GM08714 (cell line): ENCODE data around the gene CFAP74.

ENCODE experiments used
- H3K4me3 ChIP-seq: fragments of 200-500 bp; sonication (Bioruptor generic); 2 replicates; pipeline ENCODE4 v1.5.1; 2014; ENCODE audit warnings: mild to moderate bottlenecking, low read length, inconsistent platforms
- ZNF274 ChIP-seq: IDR thresholded peaks from 2 replicates; pipeline ENCODE4 v1.6.1; 2012; ENCODE audit warnings: mild to moderate bottlenecking, low read depth, low read length

The CFAP74 gene

GRCh38 chr1:1968767-1969504 is 34.6 kb downstream of the CFAP74 start:
- no peak for TF ChIP-seq ZNF274
- H3K4me3 ChIP-seq: no peak overlapping the region

DNA sequence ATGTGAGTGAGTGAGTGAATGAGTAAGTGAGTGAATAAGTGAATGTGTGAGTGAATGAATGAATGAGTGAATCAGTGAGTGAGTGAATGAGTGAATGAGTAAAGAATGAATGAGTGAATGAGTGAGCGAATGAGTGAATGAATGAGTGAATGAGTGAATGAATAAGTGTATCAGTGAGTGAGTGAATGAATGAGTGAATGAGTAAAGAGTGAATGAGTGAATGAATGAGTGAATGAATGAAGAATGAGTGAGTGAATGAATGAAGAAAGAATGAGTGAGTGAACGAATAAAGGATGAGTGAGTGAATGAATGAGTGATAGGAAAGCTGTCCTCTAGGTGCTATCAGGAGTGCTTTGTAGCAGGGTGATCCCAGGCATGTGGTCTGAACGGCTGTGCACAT is 35.7 kb downstream of the CFAP74 start:
- H3K4me3 ChIP-seq: no peak overlapping the region
- no peak for TF ChIP-seq ZNF274

- TF ChIP-seq ZNF274: no peak
These were observed 36.4 kb downstream of the CFAP74 start for GRCh38 chr1:1967151-1967550.

DNA sequence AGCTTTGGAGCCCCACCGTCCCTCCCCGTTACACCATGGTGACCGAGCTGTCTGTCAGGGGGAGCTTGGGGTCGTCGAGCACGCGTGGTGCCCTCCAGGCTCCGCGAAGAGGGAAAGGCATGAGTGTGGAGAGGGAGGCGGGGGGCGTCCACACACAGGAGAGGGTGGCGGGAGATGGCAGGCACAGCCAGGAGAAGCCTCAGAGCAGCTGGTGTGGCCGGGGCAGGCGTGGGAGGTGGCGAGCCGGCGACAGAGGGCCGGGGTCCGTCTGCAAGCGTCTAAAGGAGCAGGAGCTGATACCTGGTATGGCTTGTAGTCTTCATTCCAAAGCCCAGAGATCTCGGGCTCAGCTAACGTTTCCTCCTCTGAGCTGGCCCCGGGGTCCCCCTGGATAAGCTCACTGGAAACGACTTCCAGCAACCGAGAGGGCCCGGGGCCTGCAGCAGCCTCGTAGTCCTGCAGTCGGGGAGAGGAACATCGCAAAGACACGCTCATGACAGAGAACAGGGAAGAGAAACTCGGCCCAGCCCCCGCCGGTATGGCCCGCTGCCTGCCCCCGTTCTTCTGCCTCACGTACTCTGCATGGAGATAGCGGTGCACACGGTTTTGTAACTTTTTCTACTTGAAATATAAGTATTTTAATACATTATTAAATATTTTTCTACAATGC is 37.4 kb downstream of the CFAP74 start:
- H3K4me3 ChIP-seq: no peak overlapping the region
- no peak for TF ChIP-seq ZNF274

More at GRCh38 chr1:1967151-1967550, 36.4 kb downstream of the CFAP74 start:
- no peak overlapping the region for H3K4me3 ChIP-seq

DNA sequence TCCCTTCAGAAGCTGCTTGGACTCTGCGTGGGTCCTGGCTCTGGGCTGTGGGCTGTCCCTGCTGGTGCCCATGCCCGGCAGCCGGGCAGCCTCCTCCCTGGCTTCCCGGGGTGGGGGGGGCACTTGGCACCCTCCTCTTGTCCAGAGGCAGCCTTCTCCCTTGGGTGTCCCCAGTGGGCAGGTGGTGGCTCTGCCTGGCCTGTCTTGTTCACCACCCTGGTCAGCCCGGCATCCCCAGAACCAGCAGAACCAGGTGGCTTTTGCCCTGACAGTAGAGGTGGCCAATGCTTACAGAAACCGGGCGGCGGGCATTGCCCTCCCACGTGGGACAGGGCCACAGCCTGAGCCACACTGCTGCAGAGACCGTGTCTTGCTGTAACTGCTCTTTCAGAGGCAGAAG is 38.0 kb downstream of the CFAP74 start:
- TF ChIP-seq ZNF274: no peak
- no peak overlapping the region for H3K4me3 ChIP-seq

DNA sequence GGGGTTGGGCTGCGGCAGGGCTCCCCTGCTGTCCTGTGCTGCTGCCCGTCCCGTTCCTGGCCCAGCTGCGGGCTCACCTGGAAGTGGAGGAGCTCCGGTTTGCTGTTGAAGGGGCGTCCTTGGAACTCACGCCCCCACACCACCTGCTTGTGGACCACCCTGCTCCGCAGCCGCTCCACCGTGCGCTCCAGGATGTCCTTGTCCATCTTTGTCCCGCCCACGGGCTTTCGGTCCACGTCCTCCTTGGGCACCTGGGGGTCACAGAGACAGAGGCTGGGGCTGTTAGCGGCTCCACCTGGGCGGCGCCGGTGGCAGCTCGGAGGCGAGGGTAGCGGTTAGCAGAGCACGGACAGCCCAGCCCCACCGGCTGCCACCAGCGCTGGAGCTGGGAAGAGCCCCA is 38.8 kb downstream of the CFAP74 start:
- H3K4me3 ChIP-seq: no peak overlapping the region
- TF ChIP-seq ZNF274: no peak

DNA sequence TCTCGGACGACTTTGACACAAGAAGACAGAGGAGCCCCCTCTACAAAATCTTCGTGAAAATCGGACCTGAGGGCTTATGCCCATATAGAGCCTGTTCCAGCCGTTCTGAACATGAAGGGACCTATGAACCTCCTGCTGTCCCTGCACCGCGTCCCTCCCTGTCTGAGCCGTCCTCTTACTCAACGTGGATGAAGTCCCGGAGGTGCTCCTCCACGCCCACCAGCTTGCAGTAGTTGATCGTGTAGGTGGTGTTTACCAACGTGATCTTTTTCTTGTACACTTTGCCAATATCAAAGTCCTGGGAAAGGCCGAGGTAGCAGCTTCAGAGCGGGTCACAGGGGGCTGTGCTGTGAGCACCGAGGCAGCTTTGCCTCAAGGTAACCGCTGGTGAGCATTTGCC is 40.0 kb downstream of the CFAP74 start:
- no peak overlapping the region for H3K4me3 ChIP-seq
- TF ChIP-seq ZNF274: no peak

- no peak for TF ChIP-seq ZNF274
- H3K4me3 ChIP-seq: no peak overlapping the region
These were observed 40.8 kb downstream of the CFAP74 start for GRCh38 chr1:1962752-1963151.

DNA sequence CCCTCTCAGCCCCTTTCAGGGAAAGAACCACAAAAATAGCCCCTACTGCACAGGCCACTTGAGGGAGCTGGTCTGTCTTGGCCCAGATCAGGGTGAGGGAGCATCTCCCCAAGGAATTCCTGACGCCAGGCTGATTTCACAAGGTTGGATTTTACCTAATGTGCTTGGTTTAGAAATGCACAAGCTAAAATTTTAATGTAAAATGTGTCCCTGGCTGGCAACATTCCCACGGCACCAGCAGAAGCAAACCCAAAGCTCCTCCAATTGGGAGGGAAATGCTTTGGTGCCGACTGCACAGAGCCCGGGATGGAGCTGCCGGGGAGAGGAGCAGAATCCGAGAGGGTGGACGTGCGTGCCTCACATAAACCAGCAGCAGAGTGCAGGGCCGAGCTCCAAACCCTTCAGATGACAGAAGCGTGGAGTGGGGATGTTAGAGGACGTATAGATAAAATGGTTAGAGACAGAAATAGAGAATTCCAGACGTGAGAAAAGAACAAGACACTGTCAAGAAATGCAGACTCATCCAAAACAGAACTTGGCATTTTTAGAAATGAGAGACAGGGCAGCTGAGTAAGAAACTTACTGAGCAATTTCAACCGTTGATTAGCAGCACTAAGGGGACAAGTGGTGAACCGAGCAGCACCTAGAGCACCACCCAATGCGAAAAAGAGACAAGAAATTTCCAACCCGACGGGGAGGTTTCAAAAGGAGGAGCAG is 42.9 kb downstream of the CFAP74 start:
- no peak overlapping the region for H3K4me3 ChIP-seq
- TF ChIP-seq ZNF274: no peak

DNA sequence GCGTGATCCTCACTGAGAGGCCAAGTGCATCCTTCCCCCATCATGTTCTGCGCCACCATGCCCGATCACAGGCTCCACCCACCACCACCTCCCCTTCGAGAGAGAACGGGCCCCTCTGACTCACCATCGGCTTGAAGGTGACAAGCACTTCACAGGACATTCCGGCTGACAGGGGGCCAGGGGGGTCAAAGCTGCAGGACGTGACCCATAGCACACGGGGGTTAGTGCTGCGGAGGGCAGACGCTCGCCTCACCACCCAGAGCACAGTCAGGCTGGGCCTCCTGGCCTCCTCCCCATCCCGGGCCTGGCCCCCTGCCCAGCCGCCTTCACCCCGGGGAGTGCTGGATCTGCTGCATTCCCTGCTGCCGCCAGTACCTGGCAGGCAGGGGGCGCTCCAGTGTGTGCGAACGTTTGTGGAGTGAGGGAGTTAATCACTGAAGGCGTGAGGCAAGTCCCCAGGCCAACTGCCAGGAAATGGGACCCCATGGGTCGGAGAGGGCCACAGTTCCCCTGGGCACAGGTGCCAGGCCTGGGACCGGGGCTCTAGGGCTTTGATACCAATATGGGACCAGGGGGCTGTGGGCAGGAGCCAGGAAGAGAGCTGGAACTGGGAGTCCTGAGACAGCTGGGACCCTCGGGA is 43.6 kb downstream of the CFAP74 start:
- H3K4me3 ChIP-seq: no peak overlapping the region

GRCh38 chr1:1959459-1959839 is 44.1 kb downstream of the CFAP74 start:
- no peak for TF ChIP-seq ZNF274
- H3K4me3 ChIP-seq: no peak overlapping the region

More for the DNA sequence above, 43.6 kb downstream of the CFAP74 start:
- no peak for TF ChIP-seq ZNF274

DNA sequence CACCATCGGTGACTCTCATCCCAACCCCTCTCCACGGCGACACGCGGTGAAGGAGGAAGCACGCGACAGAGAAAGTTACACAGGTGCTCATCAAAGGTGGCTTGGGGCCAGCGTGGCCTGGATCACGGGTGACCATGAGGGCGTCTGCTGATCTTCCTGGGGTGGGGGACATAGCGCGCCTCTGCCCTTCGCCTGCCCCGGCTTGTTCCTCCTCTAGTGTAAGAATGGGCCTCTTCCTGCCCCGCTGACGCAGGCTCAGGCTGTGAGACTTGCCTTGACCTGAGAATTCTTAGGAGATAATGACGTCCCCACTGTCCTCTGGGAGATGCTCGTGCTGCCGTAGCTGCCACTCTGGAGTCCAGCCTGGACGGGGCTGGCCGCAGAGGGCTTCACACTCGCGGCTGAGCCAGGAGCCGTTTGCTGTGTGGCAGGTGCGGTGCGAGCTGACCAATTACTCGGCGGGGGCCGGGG is 45.5 kb downstream of the CFAP74 start:
- no peak overlapping the region for H3K4me3 ChIP-seq
- TF ChIP-seq ZNF274: no peak

- no peak for TF ChIP-seq ZNF274
- H3K4me3 ChIP-seq: no peak overlapping the region
These were observed 46.0 kb downstream of the CFAP74 start for GRCh38 chr1:1957533-1957961.
